HL-60 (cell line): ENCODE results near the gene SDF2L1.

Source experiments
- GABPA ChIP-seq: IDR thresholded peaks from 2 replicates; pipeline ENCODE4 v1.6.1; 2012; ENCODE audit warnings: low read depth
- POLR2AphosphoS5 ChIP-seq: IDR thresholded peaks from 2 replicates; pipeline ENCODE4 v1.6.1; 2012; ENCODE audit warnings: low read depth
- SPI1 ChIP-seq: IDR thresholded peaks from 2 replicates; pipeline ENCODE4 v1.6.1; 2012; ENCODE audit warnings: low read depth, mild to moderate bottlenecking, borderline replicate concordance
- TF ChIP-seq, protein P1 (sequence below): IDR thresholded peaks from one replicate; pipeline ENCODE4 v1.5.1; 2011; ENCODE audit warnings: low read length, control low read depth, inconsistent platforms; ENCODE audit not compliant: insufficient read depth
- TF ChIP-seq, protein P2 (sequence below): IDR thresholded peaks from 2 replicates; pipeline ENCODE4 v1.6.1; 2012; ENCODE audit warnings: low read depth; ENCODE audit not compliant: insufficient replicate concordance

- TF ChIP-seq, protein P1, sequence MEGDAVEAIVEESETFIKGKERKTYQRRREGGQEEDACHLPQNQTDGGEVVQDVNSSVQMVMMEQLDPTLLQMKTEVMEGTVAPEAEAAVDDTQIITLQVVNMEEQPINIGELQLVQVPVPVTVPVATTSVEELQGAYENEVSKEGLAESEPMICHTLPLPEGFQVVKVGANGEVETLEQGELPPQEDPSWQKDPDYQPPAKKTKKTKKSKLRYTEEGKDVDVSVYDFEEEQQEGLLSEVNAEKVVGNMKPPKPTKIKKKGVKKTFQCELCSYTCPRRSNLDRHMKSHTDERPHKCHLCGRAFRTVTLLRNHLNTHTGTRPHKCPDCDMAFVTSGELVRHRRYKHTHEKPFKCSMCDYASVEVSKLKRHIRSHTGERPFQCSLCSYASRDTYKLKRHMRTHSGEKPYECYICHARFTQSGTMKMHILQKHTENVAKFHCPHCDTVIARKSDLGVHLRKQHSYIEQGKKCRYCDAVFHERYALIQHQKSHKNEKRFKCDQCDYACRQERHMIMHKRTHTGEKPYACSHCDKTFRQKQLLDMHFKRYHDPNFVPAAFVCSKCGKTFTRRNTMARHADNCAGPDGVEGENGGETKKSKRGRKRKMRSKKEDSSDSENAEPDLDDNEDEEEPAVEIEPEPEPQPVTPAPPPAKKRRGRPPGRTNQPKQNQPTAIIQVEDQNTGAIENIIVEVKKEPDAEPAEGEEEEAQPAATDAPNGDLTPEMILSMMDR: no peak
- TF ChIP-seq GABPA (no peak), POLR2AphosphoS5 (no peak), SPI1 (no peak)
- TF ChIP-seq, protein P2, sequence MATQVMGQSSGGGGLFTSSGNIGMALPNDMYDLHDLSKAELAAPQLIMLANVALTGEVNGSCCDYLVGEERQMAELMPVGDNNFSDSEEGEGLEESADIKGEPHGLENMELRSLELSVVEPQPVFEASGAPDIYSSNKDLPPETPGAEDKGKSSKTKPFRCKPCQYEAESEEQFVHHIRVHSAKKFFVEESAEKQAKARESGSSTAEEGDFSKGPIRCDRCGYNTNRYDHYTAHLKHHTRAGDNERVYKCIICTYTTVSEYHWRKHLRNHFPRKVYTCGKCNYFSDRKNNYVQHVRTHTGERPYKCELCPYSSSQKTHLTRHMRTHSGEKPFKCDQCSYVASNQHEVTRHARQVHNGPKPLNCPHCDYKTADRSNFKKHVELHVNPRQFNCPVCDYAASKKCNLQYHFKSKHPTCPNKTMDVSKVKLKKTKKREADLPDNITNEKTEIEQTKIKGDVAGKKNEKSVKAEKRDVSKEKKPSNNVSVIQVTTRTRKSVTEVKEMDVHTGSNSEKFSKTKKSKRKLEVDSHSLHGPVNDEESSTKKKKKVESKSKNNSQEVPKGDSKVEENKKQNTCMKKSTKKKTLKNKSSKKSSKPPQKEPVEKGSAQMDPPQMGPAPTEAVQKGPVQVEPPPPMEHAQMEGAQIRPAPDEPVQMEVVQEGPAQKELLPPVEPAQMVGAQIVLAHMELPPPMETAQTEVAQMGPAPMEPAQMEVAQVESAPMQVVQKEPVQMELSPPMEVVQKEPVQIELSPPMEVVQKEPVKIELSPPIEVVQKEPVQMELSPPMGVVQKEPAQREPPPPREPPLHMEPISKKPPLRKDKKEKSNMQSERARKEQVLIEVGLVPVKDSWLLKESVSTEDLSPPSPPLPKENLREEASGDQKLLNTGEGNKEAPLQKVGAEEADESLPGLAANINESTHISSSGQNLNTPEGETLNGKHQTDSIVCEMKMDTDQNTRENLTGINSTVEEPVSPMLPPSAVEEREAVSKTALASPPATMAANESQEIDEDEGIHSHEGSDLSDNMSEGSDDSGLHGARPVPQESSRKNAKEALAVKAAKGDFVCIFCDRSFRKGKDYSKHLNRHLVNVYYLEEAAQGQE: no peak
Measured at GRCh38 chr22:21639359-21639758, 2.7 kb upstream of the SDF2L1 start.
